H9 (cell line): ENCODE measurements around the gene TGM2. TPM values are rescaled to one million over a fixed set of nuclear protein-coding genes. Genes with fewer than 3 reads are reported as not detected.

Experiments
- DNase-seq: peaks from one replicate; pipeline ENCODE4 v3.0.0-alpha.2; 2017
- H2AFZ ChIP-seq: one replicate; pipeline ENCODE4 v1.6.1; 2013; ENCODE audit warnings: mild to moderate bottlenecking, low read length, control low read depth, moderate library complexity
- H2AK5ac ChIP-seq: 2 replicates; pipeline ENCODE4 v1.6.1; 2013; ENCODE audit warnings: low read length, control low read depth, mixed read lengths; ENCODE audit not compliant: insufficient read length
- H2BK120ac ChIP-seq: one replicate; pipeline ENCODE4 v1.6.1; 2013; ENCODE audit warnings: low read depth, mild to moderate bottlenecking, low read length, control low read depth, inconsistent platforms; ENCODE audit not compliant: poor library complexity, severe bottlenecking
- H2BK12ac ChIP-seq: 2 replicates; pipeline ENCODE4 v1.6.1; 2013; ENCODE audit warnings: low read length, control low read depth, mixed read lengths, low read depth; ENCODE audit not compliant: insufficient read length
- H2BK15ac ChIP-seq: 2 replicates; pipeline ENCODE4 v1.6.1; 2013; ENCODE audit warnings: low read depth, low read length, control low read depth
- H2BK20ac ChIP-seq: one replicate; pipeline ENCODE4 v1.6.1; 2013; ENCODE audit warnings: low read depth, mild to moderate bottlenecking, low read length, control low read depth, inconsistent platforms; ENCODE audit not compliant: poor library complexity, severe bottlenecking
- H2BK5ac ChIP-seq: 2 replicates; pipeline ENCODE4 v1.6.1; 2013; ENCODE audit warnings: low read length, control low read depth, mixed read lengths; ENCODE audit not compliant: insufficient read length
- H3K14ac ChIP-seq: 2 replicates; pipeline ENCODE4 v1.6.1; 2013; ENCODE audit warnings: low read length, control low read depth; ENCODE audit not compliant: insufficient read depth
- H3K18ac ChIP-seq: 2 replicates; pipeline ENCODE4 v1.6.1; 2013; ENCODE audit warnings: low read depth, mild to moderate bottlenecking, mixed read lengths, low read length, control low read depth; ENCODE audit not compliant: insufficient read length
- H3K23ac ChIP-seq: 2 replicates; pipeline ENCODE4 v1.6.1; 2013; ENCODE audit warnings: low read length, control low read depth, mixed read lengths, low read depth; ENCODE audit not compliant: insufficient read length
- H3K23me2 ChIP-seq: 2 replicates; pipeline ENCODE4 v1.6.1; 2013; ENCODE audit warnings: low read depth, mild to moderate bottlenecking, mixed read lengths, low read length, control low read depth; ENCODE audit not compliant: insufficient read length, poor library complexity, severe bottlenecking
- H3K27ac ChIP-seq: 2 replicates; pipeline ENCODE4 v1.5.1; 2013; ENCODE audit warnings: low read length, control low read depth, mixed read lengths, low read depth; ENCODE audit not compliant: insufficient read length
- H3K27me3 ChIP-seq: 2 replicates; pipeline ENCODE4 v1.6.1; 2013; ENCODE audit warnings: low read length, control low read depth, inconsistent platforms; ENCODE audit not compliant: insufficient read depth
- H3K4ac ChIP-seq: 2 replicates; pipeline ENCODE4 v1.6.1; 2013; ENCODE audit warnings: low read depth, mild to moderate bottlenecking, control low read depth, inconsistent platforms, low read length, moderate library complexity
- H3K4me1 ChIP-seq: 2 replicates; pipeline ENCODE4 v1.6.1; 2013; ENCODE audit warnings: low read length, control low read depth, inconsistent platforms; ENCODE audit not compliant: insufficient read depth
- H3K4me2 ChIP-seq: 2 replicates; pipeline ENCODE4 v1.6.1; 2013; ENCODE audit warnings: low read length, control low read depth, mixed read lengths; ENCODE audit not compliant: insufficient read length, insufficient read depth
- H3K56ac ChIP-seq: 2 replicates; pipeline ENCODE4 v1.6.1; 2013; ENCODE audit warnings: low read depth, mild to moderate bottlenecking, mixed read lengths, low read length, control low read depth; ENCODE audit not compliant: insufficient read length
- H3K79me1 ChIP-seq: 2 replicates; pipeline ENCODE4 v1.6.1; 2013; ENCODE audit warnings: low read depth, mild to moderate bottlenecking, moderate library complexity, low read length, control low read depth, inconsistent platforms; ENCODE audit not compliant: insufficient read depth, poor library complexity, severe bottlenecking
- H3K79me2 ChIP-seq: 2 replicates; pipeline ENCODE4 v1.6.1; 2013; ENCODE audit warnings: low read length, control low read depth, inconsistent platforms; ENCODE audit not compliant: insufficient read depth
- H3K9ac ChIP-seq: 2 replicates; pipeline ENCODE4 v1.6.1; 2013; ENCODE audit warnings: low read length, control low read depth, mixed read lengths; ENCODE audit not compliant: insufficient read length; ENCODE audit errors: extremely low read depth
- H3K9me3 ChIP-seq: one replicate; pipeline ENCODE4 v1.6.1; 2013; ENCODE audit warnings: low read depth, low read length, inconsistent platforms; ENCODE audit not compliant: control insufficient read depth
- H3T11ph ChIP-seq: one replicate; pipeline ENCODE4 v1.6.1; 2013; ENCODE audit warnings: mild to moderate bottlenecking, low read length, control low read depth, inconsistent platforms
- H4K20me1 ChIP-seq: one replicate; pipeline ENCODE4 v1.6.1; 2013; ENCODE audit not compliant: control insufficient read depth, insufficient read length, insufficient read depth
- H4K5ac ChIP-seq: 2 replicates; pipeline ENCODE4 v1.6.1; 2013; ENCODE audit warnings: low read depth, mild to moderate bottlenecking, mixed read lengths, low read length, control low read depth; ENCODE audit not compliant: insufficient read length
- H4K8ac ChIP-seq: replicated peaks from 2 replicates; pipeline ENCODE4 v1.6.1; 2013; ENCODE audit warnings: low read length, control low read depth, mixed read lengths, low read depth; ENCODE audit not compliant: insufficient read length
- H4K91ac ChIP-seq: 2 replicates; pipeline ENCODE4 v1.6.1; 2013; ENCODE audit warnings: low read depth, mild to moderate bottlenecking, moderate library complexity, mixed read lengths, low read length, control low read depth; ENCODE audit not compliant: insufficient read length
- H3K27ac Mint-ChIP-seq, 3 experiments: 2 replicates in 2 of 3; 3 replicates in 1 of 3; pipeline ENCODE4 v1.8.0; 2020 to 2021; ENCODE audit warnings: mixed read lengths in 3 of 3, mild to moderate bottlenecking in 1 of 3, moderate library complexity in 1 of 3
- H3K27me3 Mint-ChIP-seq: 2 replicates; pipeline ENCODE4 v1.8.0; 2021; ENCODE audit warnings: low read depth, mild to moderate bottlenecking, moderate library complexity, mixed read lengths
- H3K36me3 Mint-ChIP-seq, 3 experiments: 2 replicates in 2 of 3; 3 replicates in 1 of 3; pipeline ENCODE4 v1.8.0; 2020 to 2021; ENCODE audit warnings: low read depth in 3 of 3, mixed read lengths in 3 of 3; ENCODE audit not compliant: insufficient read depth in 1 of 3
- H3K4me1 Mint-ChIP-seq, 2 experiments: 2 replicates each; pipeline ENCODE4 v1.8.0; 2020; ENCODE audit warnings: mixed read lengths in 2 of 2
- H3K4me3 Mint-ChIP-seq, 2 experiments: 2 replicates in 1 of 2; 3 replicates in 1 of 2; pipeline ENCODE4 v1.8.0; 2020 to 2021; ENCODE audit warnings: mild to moderate bottlenecking in 2 of 2, mixed read lengths in 2 of 2, moderate library complexity in 1 of 2
- H3K9me3 Mint-ChIP-seq, 2 experiments: 2 replicates in 1 of 2; 3 replicates in 1 of 2; pipeline ENCODE4 v1.8.0; 2020; ENCODE audit warnings: mild to moderate bottlenecking in 2 of 2, mixed read lengths in 2 of 2, moderate library complexity in 1 of 2
- WGBS: extraction: QIAGEN DNeasy Blood & Tissue Kit; methylation state at CpG from one replicate; pipeline ENCODE4 v1.1.7; 2013; ENCODE audit warnings: missing lambda C conversion rate, low lambda C conversion rate, mixed read lengths; ENCODE audit not compliant: insufficient read length; ENCODE audit errors: extremely low coverage; 5-methylcytosine and 5-hydroxymethylcytosine counted together
- total RNA-seq: library from RNA; stranded (reverse); gene quantifications from 2 replicates; pipeline ENCODE4 v1.2.1, GENCODE V29; 2021
- TF ChIP-seq, protein P1 (sequence below): fragments of 200-600 bp; sonication (generic); conservative IDR thresholded peaks from 3 replicates; pipeline ENCODE4 v1.8.0; 2021; ENCODE audit warnings: antibody characterized with exemption, mild to moderate bottlenecking

The TGM2 gene
- total RNA-seq, 1 experiment from 2014 or later, result 1.1 TPM

DNA sequence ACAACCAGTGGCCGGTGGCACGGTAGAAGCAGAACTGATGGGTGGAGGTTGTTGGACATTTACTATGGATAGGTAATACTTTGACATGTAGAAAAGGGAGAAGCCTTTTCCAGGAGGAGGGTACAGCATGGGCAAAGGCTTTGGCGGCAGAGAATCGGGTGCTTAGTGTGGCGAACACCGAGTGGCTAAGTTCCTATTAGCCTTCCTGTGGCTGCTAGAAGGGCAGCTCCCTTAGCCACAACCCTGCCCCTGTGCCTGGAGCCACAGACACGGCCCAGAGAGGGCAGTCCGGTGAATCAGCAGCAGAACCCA, 37.9 kb upstream of the TGM2 start:
- no peak overlapping the region for H3K4me3 Mint-ChIP-seq
- Histone ChIP-seq H3K27me3 (no peaks in the 10 kb centered on the region), H3T11ph (no peak overlapping the region), H2BK120ac (no peak overlapping the region), H3K9me3 (no peaks in the 10 kb centered on the region), H2BK15ac (no peak overlapping the region), H3K4me1 (no peaks in the 10 kb centered on the region), H4K91ac (no peak overlapping the region), H2AFZ (no peak overlapping the region), H3K79me1 (no peaks in the 10 kb centered on the region), H3K4ac (no peak overlapping the region), H3K9ac (no peak overlapping the region), H3K27ac (no peak overlapping the region), H3K79me2 (no peaks in the 10 kb centered on the region), H3K4me2 (no peak overlapping the region), H2AK5ac (no peak overlapping the region), H4K8ac (no peak overlapping the region), H3K56ac (no peak overlapping the region), H2BK20ac (no peak overlapping the region), H2BK12ac (no peak overlapping the region), H3K23ac (no peak overlapping the region), H4K20me1 (no peaks in the 10 kb centered on the region), H3K14ac (no peak overlapping the region), H2BK5ac (no peak overlapping the region), H3K23me2 (no peaks in the 10 kb centered on the region), H3K18ac (no peak overlapping the region), H4K5ac (no peak overlapping the region)
- no peaks in the 10 kb centered on the region for H3K9me3 Mint-ChIP-seq
- H3K27ac Mint-ChIP-seq, result no peak overlapping the region
- no peak for DNase-seq
- H3K4me1 Mint-ChIP-seq, result peaks cover 7 to 14% of the 10 kb centered on the region in 2 experiments; a peak in 3 of 4 replicates
- TF ChIP-seq, protein P1, sequence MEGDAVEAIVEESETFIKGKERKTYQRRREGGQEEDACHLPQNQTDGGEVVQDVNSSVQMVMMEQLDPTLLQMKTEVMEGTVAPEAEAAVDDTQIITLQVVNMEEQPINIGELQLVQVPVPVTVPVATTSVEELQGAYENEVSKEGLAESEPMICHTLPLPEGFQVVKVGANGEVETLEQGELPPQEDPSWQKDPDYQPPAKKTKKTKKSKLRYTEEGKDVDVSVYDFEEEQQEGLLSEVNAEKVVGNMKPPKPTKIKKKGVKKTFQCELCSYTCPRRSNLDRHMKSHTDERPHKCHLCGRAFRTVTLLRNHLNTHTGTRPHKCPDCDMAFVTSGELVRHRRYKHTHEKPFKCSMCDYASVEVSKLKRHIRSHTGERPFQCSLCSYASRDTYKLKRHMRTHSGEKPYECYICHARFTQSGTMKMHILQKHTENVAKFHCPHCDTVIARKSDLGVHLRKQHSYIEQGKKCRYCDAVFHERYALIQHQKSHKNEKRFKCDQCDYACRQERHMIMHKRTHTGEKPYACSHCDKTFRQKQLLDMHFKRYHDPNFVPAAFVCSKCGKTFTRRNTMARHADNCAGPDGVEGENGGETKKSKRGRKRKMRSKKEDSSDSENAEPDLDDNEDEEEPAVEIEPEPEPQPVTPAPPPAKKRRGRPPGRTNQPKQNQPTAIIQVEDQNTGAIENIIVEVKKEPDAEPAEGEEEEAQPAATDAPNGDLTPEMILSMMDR, result no peak
- no CpG with 5 or more reads among the region's 8 CpGs for WGBS
- no peaks in the 10 kb centered on the region for H3K36me3 Mint-ChIP-seq
- peaks cover 8% of the 10 kb centered on the region; the same call in 1 of the 2 replicates for H3K27me3 Mint-ChIP-seq
